Upper lobe of left lung (tissue), 4 donors: Measurements from ENCODE around the gene NXPE3.

Experiments used
- CTCF ChIP-seq, 6 experiments: fragments of 450-650 bp in 4 of 6; fragments of 200-600 bp in 2 of 6; sonication (generic) in 2 of 6; IDR thresholded peaks; one replicate each; pipeline ENCODE4 v1.5.1; 2016 to 2019; ENCODE audit warnings: antibody characterized with exemption in 6 of 6
- POLR2AphosphoS5 ChIP-seq, 2 donors: sonication (generic); formaldehyde crosslinking; IDR thresholded peaks; one replicate each; pipeline ENCODE4 v1.5.1; 2017; ENCODE audit warnings: antibody characterized with exemption in 2 of 2

DNA sequence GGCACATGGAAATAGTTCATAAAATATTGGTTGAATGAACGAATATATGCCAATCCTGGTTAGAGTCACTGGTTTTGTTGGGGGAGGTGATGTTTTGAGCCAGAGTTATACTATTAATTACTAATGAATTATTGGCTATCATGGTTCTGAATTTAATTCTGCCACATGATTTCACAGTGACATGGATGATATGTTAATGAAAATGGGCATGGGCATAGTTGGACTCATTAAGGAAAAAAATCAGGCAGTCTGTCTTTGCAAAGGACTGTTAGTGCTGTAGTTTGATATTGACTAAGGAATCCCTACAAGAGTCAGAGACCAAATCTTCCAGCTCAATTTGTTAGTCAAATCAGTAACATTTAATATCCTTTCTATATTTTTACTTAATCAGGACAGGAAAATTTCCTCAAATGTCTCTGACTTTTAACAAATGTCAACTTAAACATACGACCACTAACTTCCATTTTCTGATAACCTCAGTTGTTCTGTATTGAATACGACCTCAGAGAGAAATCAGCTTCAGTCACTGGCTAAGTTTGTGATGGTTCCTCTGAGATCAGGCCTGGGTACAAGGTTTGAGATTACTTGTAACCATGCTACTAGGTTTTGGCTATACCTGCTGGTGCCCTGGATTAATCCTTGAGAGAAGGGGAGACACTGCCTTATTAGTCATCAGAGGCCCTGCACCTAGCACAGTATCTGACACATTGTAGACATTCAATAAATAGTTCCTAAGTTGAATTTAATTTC, 83.6 kb downstream of the NXPE3 start:
- TF ChIP-seq CTCF (IDR thresholded peaks at IDR 0.05) (no peak), POLR2AphosphoS5 (IDR thresholded peaks at IDR 0.05) (no peak)
